ENCODE data around the gene TRANK1.

Gene TRANK1

DNA sequence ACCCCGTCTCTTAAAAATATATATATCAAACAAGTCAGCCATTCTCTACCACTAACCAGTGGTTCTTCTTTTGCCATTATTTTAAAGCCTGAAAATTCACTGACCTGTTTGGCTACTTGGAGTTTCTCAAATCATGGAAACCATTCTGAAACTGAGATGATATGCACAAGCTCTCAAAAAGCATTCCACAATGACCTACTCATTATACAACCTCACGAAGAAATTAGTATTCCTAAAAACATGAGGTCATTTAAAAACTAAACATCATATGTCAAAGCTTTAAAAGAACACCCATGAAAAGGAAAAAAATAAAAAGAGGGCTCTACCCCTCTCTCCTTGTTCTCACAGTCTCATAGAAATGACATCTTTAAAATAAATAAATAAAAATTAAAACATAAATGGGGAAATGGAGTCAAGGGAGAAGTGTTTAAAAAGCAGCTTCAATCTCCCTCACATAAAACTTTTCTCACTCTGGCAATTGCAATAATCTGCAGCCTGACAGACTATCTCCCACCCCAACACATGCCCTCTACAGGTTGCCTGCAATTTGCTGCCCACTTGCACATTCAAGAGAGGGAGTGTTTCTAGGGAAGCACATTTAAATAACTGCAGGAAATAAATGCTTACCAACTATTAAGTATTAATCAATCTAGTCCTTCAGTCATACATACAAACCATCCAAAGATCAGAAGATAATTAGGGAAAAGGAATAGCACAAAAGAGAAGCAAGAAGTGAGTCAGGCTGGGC, 73.3 kb downstream of the TRANK1 start:
- TF ChIP-seq CTCF (IDR thresholded peaks at IDR 0.05; ENCODE audit: low read depth, low read length, missing control alignments) = no peak
- in situ Hi-C loops (cut with HindIII; ENCODE audit: low sequenced_read_pairs) = no loop called here
- no peak for DNase-seq (ENCODE audit: low read depth)
- H3K4me3 ChIP-seq (ENCODE audit: low read depth, low read length) = no peak overlapping the region

GRCh38 chr3:36868614-36869436, 76.0 kb downstream of the TRANK1 start:
- DNase-seq (ENCODE audit: low read depth) = peak; percentile 47
- in situ Hi-C loops (cut with HindIII; ENCODE audit: low sequenced_read_pairs) = no loop called here
- TF ChIP-seq CTCF (IDR thresholded peaks at IDR 0.05; ENCODE audit: low read depth, low read length, missing control alignments) = peak; percentile 77
- no peak overlapping the region for H3K4me3 ChIP-seq (ENCODE audit: low read depth, low read length)

- no peak for DNase-seq (ENCODE audit: low read depth)
- in situ Hi-C loops (cut with HindIII; ENCODE audit: low sequenced_read_pairs) = no loop called here
- TF ChIP-seq CTCF (IDR thresholded peaks at IDR 0.05; ENCODE audit: low read depth, low read length, missing control alignments) = no peak
- no peak overlapping the region for H3K4me3 ChIP-seq (ENCODE audit: low read depth, low read length)
These were observed 77.0 kb downstream of the TRANK1 start for GRCh38 chr3:36867810-36868209.

DNA sequence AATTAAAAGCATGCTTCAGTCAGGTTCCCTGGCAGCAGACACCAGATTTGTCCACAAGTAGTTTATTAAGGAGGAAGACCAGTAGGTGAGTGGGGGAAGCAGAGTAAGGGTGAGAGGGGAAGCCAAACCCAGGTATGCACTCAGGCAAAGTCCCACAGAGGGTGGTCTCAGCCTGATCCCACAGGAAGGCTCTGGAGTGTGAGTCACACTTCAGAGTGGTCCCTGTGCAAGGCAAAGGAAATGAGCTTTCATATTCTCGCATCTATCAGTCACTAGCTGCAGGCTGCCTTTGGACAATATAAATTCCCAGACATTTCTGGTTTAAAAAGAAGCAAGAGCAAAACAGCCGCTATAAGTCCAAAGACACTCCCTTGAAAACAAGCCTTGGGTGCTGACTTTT, 78.5 kb downstream of the TRANK1 start:
- no peak overlapping the region for H3K4me3 ChIP-seq (ENCODE audit: low read depth, low read length)

GRCh38 chr3:36864180-36865053, 80.4 kb downstream of the TRANK1 start:
- no peak for DNase-seq (ENCODE audit: low read depth)
- TF ChIP-seq CTCF (IDR thresholded peaks at IDR 0.05; ENCODE audit: low read depth, low read length, missing control alignments) = no peak
- in situ Hi-C loops (cut with HindIII; ENCODE audit: low sequenced_read_pairs) = no loop called here
- no peak overlapping the region for H3K4me3 ChIP-seq (ENCODE audit: low read depth, low read length)

More for the DNA sequence above, 78.5 kb downstream of the TRANK1 start:
- no peak for TF ChIP-seq CTCF (IDR thresholded peaks at IDR 0.05; ENCODE audit: low read depth, low read length, missing control alignments)
- in situ Hi-C loops (cut with HindIII; ENCODE audit: low sequenced_read_pairs) = no loop called here
- peak; percentile 6 for DNase-seq (ENCODE audit: low read depth)
